G401 (cell line): ENCODE data around the gene S100A1. TPM values are rescaled to one million over a fixed set of nuclear protein-coding genes. Genes with fewer than 3 reads are reported as not detected.
"Not testable (repeated sequence)": the region's sequence is repeated elsewhere in the genome, so short reads cannot be mapped to it uniquely, and the experiment has no call there.

Experiments used
- DNase-seq: peaks from one replicate; pipeline ENCODE4 v3.0.0-alpha.2; 2015; ENCODE audit warnings: low spot score
- in situ Hi-C: cut with HindIII; loops from 2 replicates; pipeline ENCODE4 v1.10.0; 2016; ENCODE audit warnings: low sequenced_read_pairs, mixed read lengths
- total RNA-seq: library from RNA; depleted of rRNA; stranded (reverse); fragments of >200 nt; shearing (Covaris generic); gene quantifications from 2 replicates; pipeline ENCODE4 v1.2.3, GENCODE V29; 2014

The S100A1 gene
- total RNA-seq, 1 experiment from 2014 or later = 132 TPM

DNA sequence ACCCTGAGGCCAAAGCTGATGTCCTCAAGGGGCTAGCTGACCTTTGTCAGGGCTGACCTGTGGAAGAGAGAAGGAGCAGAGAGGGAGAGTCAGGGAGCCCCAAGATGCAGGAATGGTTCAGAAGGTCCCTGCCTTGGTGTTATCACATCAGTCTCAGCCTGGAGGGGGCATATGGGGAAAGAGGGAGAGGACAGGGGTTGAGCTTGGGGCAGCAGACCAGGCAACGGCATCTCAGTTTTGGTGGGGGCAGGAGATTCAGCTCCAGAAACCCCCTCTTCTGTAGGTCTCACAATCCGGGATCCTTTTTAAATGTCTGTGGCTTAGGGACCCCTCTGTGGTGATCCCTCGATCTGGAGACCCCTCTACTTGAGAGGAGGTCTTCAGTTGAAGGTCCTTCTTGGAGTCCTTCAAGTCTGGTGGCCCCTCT is 1.7 kb upstream of the S100A1 start:
- in situ Hi-C loops = no loop called here
- DNase-seq = no peak

DNA sequence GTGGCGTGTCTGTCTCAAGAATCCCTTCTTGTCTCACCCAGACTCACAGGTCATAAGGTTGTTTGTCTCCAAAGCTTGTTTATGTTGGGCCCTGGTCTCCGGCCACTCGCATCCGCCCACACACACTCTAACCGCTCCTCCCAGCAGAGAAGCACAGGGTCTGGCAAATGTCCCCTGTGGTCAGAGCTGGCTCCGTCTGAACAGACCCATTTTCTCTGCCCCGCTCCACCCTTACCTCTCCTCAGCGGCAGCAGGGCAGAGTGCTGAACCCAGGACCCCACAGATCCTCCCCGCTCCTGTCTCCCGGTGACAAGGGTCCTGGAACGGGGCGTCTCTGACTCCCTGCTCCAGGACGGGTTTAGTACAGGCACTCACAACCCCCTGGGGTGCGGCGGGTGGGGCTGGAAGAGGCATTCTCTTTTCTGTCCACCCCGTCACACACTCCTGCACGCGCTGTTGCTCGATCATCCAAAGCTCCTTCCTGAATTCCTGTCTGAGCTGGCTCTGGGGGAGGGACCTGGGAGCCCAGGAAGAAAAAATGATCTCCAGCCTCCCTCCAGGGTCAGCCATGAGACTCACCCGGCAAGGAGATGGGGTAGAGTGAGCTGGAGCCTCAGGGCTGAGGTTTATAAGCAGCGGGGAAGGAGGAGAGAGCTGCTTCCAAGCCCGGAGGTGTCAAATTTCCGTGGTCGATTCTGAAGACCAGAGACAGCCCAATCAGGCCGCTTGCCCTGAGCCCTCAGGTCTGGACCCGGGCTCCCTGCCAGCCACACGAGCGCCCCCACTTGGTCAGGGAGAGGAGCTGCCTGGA is 1.1 kb upstream of the S100A1 start, which contains the start of gene S100A13:
Gene S100A13, minus strand, starts transcription at position 602 of the 811 bp plus-strand sequence. CDS start 1,033 bp downstream, outside the sequence.
- in situ Hi-C loops = no loop called here
- DNase-seq = peak; percentile 79

DNA sequence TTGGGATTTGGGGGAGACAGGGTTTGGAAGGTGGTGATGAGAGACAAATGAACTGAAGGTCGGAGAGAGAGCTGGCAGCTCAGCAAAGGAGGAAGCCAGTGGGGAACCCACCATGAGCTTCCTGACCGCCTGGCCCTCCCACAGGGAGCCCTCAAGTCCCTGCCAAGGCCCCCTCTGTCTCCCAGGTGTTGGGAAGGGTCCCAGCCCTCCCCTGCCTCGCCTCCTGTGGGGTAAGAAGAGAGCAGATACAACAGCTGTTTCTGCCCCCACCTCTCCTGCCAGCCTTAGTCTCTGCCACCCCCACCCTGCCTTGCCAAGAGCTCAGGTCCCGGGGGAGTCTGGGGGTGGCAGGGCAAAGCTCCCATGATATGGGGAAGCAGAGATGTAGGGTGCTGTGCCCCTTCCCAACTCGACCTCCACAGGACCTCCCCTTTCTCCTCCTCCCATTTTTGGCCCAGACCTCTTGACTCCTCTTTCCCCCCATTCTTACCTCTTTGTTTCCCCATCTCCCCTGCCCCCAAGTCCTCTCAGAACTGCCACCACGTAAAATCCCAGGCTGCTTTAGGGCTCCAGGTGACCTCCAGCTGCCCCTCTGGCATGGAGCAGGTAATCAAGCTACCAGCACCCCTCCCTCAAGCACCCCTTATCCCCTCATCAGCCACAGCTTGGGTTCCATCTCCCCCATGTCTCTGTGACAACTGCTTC is 556 bp downstream of the S100A1 start:
- DNase-seq = no peak
- in situ Hi-C loops = no loop called here

DNA sequence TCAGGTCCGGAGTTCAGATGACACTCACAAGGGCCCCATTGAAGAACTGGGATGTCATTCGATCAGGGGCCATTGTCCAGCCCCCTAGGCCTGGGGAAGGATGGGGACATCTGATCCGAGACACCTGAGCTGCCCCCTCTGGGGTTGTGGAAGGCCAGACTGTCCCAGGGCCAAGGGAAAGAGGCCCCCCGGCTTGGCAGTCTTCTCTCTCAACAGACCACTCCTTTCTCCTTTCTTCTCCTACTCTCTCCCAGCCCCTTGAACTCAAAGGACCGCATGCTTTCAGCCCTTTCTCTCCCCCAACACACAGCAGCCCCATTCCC is 1.1 kb downstream of the S100A1 start:
- no peak for DNase-seq
- in situ Hi-C loops = no loop called here

DNA sequence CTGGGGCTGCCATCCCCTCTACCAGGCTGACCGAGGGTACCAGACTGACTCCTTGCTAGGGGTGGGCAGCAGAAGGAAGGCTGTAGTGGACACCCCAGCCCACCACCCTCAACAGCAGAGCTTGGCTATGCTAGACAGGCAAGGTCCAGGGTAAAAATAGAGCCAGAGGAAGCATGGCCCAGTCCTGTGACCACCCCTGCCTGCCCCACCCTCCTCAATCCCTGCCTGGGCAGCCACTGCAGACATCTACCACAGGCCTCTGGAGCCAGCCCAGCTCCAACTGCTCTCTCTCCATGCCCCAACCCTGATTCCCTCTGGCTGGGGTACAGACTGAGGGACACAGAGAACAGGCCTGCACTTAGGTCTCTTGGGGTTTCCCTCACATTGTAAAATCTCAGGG is 1.7 kb downstream of the S100A1 start:
- DNase-seq = no peak
- in situ Hi-C loops = no loop called here

DNA sequence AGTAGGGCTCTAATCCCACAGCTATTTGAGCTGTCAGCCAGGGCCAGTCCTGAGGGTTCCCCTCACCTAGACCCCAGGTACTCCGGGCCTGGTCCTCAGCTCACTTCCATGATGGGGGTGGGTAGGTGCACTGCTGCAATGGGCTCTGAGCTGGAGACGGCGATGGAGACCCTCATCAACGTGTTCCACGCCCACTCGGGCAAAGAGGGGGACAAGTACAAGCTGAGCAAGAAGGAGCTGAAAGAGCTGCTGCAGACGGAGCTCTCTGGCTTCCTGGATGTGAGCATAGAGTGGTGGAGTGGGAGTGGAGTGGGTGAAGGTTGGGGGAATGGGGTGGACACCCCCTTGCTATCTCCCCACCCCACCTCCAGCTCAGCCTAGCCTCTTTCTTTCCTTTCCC is 2.1 kb downstream of the S100A1 start:
- in situ Hi-C loops = no loop called here
- no peak for DNase-seq

DNA sequence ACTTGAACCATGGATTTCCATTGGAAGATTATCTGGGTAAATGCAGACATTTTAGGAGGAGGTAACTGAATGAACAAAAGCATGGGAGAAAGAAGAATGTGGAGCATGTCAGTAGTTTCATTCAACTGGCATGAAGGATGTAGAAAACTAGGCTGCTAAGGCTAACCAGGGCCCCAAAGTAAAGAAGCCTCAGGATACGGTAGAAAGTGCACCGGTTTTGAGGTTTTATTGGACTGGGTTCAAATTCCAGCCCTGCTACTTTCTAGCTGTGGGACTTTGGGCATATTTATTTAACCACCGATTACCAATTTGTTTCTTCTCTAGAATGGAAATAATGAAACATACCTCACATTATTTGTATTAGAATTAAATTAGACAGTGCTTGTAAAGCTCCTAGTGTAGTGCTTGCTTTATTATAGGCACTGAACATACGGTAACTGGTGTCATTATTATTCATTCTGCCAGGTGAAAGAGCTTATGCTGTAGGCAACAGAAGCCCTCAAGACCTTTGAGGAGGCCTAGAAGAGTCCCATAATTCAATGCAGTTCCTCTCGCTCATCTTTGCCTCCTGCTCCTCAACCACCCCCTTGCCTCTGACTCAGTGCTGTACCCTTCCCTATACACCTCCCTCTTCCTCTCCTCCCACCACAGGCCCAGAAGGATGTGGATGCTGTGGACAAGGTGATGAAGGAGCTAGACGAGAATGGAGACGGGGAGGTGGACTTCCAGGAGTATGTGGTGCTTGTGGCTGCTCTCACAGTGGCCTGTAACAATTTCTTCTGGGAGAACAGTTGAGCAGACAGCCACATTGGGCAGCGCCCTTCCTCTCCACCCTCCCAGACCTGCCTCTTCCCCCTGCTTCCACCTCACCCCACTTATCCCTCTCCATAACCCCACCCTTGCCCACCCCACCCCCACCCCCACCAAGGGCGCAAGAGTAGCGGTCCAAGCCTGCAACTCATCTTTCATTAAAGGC is 3.1 kb downstream of the S100A1 start:
- DNase-seq = no peak
- in situ Hi-C loops = no loop called here

DNA sequence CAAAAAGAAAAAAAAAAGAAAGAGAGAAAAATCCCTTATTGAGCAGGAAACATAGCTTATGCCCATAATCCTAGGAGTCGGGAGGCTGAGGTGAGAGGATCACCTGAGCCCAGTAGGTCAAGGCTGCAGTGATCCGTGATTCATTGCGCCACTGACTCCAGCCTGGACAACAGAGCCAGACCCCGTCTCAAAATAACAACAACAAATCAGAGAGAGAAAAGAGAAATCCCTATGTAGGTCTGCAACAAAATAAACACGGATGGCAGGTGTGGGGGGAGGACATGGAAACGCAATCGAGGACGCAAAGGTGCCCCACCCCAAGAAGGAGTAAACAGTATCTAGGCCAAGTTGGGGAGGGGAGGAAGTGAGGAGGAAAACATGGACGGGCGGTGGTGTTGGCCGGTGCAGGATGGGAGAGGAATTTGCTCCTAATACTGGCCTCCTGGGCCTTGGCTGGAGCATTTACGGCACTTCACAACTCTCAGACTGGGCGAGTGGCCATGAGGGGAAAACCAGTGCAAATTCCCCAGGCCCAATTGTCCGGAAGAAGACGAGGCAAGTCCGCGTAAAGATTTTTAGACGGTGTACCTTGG is 5.0 kb downstream of the S100A1 start:
- in situ Hi-C loops = no loop called here
- no peak for DNase-seq

DNA sequence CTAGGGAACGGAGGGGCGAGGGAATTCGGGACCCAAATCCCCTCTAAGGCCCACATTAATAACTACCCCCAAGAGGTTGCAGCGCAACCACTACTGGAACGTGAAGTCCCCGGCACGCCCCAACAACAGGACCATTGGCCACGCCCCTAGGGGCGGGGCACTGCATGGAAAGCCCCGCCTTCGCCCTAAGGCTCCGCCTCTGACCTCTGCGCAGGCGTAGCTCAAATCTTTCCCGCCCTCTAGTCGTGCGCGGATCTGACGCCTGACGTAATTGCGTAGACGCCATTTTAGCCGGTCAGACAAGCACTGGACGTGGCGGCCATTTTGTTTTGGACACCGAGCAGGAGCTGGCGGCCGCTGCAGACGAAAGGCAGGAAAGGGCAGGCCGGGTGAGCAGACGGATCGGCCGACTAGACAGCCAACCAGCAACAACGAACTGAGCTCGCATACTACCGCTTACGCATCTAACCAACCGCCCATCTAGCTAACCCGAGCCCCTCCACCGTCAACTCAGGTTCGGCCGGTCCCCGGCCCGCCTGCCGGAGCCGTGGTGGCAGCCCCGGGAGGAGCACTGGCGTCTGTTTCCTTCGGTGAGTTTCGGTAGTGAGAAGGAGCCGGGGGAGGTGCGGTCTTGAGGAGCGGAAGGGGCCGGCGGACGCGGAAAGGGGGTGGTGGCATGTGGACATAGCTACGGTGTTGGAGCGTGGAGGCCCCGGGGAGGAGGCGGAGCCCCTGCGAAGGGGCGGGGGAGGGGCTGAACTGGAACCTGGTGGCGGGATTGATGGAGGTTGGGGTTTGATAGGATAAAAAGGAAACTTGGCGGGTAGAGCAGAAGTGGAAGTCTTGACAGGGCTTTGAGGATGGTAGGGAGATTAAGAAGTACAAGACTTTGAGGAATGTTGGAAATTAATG is 5.8 kb downstream of the S100A1 start, which contains the start of gene CHTOP:
Gene CHTOP, plus strand, starts transcription at position 313 of the 912 bp plus-strand sequence. CDS start 2,523 bp downstream, outside the sequence.
- peak; percentile 99 for DNase-seq
- in situ Hi-C loops = no loop called here

DNA sequence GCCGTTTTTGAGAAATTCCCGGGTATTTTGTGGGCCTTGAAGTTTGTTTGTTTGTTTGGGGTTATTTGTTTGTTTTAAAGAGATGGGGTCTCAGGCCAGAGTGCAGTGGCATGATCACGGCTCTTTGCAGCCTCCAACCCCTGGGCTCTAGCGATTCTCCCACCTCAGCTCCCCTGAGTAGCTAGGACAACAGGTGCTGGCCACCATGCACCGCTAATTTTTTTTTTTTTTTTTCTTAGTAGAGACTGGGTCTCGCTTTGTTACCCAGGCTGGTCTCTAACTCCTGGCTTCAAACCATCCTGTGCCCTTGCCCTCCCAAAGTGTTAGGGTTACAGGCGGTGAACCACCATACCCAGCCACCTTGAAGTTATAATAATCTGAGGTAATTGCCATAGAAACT is 7.6 kb downstream of the S100A1 start:
- in situ Hi-C loops = no loop called here
- no peak for DNase-seq

DNA sequence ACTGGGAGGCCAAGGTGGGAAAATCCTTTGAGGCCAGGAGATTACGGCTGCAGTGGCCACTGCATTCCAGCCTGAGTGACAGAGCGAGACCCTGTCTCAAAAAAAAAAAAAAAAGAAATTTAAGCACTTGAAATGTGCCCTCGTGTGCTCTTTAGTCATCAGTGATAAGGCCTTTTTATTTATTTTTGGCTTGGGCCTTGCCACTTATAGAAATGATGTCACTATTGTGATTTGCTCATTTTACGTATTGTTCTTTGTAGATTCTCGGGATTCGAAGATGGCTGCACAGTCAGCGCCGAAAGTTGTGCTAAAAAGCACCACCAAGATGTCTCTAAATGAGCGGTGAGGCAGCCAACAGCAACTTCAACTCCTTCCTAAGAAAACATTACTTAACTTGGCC is 8.1 kb downstream of the S100A1 start:
- no peak for DNase-seq
- in situ Hi-C loops = no loop called here

DNA sequence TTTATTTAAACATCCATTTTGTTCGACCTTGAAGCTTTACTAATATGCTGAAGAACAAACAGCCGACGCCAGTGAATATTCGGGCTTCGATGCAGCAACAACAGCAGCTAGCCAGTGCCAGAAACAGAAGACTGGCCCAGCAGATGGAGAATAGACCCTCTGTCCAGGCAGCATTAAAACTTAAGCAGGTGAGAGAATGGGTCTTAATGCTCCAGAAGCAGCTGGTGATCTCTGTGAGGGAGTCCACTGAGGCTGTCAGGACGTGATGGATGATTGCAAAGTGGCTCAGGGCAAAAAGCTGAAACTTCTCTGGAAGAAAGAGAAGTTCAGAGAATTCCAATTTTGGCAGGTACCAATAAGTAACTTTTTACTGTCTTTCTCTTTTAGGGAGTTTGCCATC is 10.0 kb downstream of the S100A1 start:
- in situ Hi-C loops = no loop called here

DNA sequence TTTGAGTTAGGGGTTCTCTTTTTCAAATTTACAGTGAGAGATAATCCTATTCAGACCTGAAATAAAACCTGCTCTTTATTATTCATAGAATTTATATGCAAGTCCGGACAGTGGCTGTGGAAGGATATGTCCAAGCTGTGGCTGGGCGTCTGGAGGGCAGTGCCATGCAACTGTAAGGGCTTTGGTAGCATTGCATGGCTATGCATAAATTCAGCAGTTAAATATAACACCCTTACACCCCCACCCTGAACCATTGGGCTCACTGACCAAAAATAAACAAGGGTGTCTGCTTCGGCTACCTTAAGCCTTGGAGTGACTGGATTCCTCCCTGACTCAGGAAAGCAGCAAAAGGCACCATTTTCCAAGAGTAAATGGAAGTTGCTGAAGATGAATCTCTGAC is 11.0 kb downstream of the S100A1 start:
- in situ Hi-C loops = no loop called here
- no peak for DNase-seq

More for the DNA sequence above, 10.0 kb downstream of the S100A1 start:
- no peak for DNase-seq

DNA sequence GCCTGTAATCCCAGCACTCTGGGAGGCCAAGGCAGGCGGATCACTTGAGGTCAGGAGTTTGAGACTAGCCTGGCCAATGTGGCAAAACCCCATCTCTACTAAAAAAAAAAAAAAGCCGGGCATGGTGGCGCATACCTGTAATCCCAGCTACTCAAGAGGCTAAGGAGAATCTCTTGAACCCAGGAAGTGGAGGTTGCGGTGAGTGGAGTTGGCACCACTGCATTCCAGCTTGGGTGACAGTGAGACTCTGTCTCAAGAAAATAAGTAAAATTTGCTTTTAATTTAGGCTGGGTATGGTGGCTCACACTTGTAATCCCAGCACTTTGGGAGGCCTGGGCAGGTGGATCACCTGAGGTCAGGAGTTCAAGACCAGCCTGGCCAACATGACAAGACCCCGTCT is 12.0 kb downstream of the S100A1 start:
- DNase-seq, in situ Hi-C loops: not testable (repeated sequence)

DNA sequence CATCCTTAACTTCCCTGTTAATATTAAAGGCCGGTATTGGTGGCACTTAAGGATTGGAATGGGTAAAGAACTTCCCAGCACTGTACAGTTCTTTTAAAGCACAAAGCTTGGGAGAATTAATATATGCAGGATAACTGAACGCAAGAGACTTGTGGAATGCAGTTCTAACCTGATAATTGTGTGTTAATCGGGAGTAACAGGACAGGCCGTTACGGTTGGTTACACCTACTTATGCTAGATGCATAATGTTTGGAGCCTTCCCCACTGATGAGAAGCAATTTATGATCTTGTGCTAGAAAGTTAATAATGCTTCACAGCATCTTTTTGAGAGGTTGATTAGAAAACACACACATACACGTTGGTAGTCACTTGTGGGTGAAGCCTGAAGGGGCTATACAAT is 12.6 kb downstream of the S100A1 start:
- in situ Hi-C loops = no loop called here
- no peak for DNase-seq

DNA sequence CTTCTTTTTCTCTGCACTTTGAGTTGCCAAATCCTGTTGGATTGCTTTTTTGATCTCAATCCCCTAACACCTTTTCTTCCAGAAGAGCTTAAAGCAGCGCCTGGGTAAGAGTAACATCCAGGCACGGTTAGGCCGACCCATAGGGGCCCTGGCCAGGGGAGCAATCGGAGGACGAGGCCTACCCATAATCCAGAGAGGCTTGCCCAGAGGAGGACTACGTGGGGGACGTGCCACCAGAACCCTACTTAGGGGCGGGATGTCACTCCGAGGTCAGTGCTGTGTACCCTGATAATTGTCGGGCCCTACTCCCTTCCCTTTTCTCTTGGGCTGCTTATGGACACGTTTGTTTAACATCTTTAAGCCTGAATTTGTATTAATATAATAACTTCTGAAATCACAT is 13.9 kb downstream of the S100A1 start:
- no peak for DNase-seq
- in situ Hi-C loops = no loop called here

DNA sequence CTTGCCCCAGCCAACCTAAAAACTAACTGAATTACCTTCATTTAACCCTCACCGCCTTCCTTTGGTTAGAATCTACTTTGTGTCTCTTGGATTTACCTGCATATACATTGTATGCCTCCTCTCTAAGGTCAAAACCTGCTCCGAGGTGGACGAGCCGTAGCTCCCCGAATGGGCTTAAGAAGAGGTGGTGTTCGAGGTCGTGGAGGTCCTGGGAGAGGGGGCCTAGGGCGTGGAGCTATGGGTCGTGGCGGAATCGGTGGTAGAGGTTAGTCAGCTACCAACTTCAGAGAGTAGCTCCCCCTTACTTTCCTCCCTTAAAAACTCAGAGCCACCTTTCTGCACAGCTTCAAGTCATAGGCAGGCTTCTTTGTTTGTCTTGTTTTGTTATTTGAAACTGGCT is 14.9 kb downstream of the S100A1 start:
- in situ Hi-C loops = no loop called here
- no peak for DNase-seq

DNA sequence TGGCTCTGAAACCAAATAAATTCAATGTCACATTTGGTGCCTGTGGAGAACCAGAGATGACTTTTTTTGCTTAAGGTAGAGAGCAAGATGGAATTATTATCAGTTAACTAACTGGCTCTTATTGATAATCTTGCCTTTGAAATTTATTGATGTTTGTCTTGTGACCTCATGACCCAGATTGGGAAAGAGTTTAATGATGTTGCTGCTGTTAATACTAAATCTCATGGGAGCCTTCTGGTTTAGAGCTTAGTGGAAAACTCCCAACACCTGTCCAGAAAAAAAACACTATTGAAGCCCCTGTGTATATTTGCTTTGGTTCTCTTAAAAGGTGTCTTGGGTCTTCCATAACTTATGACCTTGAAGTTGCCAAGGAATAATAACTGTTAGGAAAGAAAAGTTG is 15.6 kb downstream of the S100A1 start:
- in situ Hi-C loops = no loop called here
- DNase-seq = no peak
